PFSK-1 (cell line): ENCODE results near the gene DOCK1.

Experiments used
- FOXP2 ChIP-seq: optimal IDR thresholded peaks from 2 replicates; pipeline ENCODE3; 2011; ENCODE audit warnings: borderline replicate concordance, control low read depth, inconsistent platforms; ENCODE audit not compliant: insufficient read depth; ENCODE audit errors: extremely low read length, extremely low read depth
- POLR2AphosphoS5 ChIP-seq: IDR thresholded peaks from 2 replicates; pipeline ENCODE4 v1.6.1; 2012; ENCODE audit warnings: low read depth, mild to moderate bottlenecking, control low read depth, low read length, moderate library complexity
- REST ChIP-seq, 2 experiments: IDR thresholded peaks; 2 replicates each; pipeline versions ENCODE4 v1.6.1 to v1.8.0; 2011 to 2012; ENCODE audit warnings: low read depth in 2 of 2, low read length in 2 of 2, control low read depth in 1 of 2, inconsistent platforms in 1 of 2, mild to moderate bottlenecking in 1 of 2, moderate library complexity in 1 of 2; ENCODE audit not compliant: insufficient read depth in 1 of 2
- SIN3A ChIP-seq: IDR thresholded peaks from 2 replicates; pipeline ENCODE4 v1.6.1; 2012; ENCODE audit warnings: mild to moderate bottlenecking, low read length, moderate library complexity, borderline replicate concordance; ENCODE audit not compliant: insufficient read depth
- TAF1 ChIP-seq: IDR thresholded peaks from 2 replicates; pipeline ENCODE4 v1.6.1; 2012; ENCODE audit warnings: low read length, control low read depth, borderline replicate concordance; ENCODE audit not compliant: insufficient read depth

The DOCK1 gene

GRCh38 chr10:126926568-126926967 lies 21.3 kb downstream of the DOCK1 start:
- TF ChIP-seq POLR2AphosphoS5 (no peak), SIN3A (no peak), FOXP2 (no peak), REST (IDR thresholded peaks at IDR 0.05; ENCODE audit: insufficient read depth in 1 of 2, low read depth in 2 of 2, low read length in 2 of 2) (no peak), TAF1 (no peak)

GRCh38 chr10:126927799-126928198 lies 22.6 kb downstream of the DOCK1 start:
- TF ChIP-seq REST (IDR thresholded peaks at IDR 0.05; ENCODE audit: insufficient read depth in 1 of 2, low read depth in 2 of 2, low read length in 2 of 2), result no peak
- no peak for TF ChIP-seq TAF1
- no peak for TF ChIP-seq SIN3A
- TF ChIP-seq POLR2AphosphoS5, result no peak
- no peak for TF ChIP-seq FOXP2

- TF ChIP-seq TAF1, result no peak
- no peak for TF ChIP-seq SIN3A
- TF ChIP-seq FOXP2, result no peak
- no peak for TF ChIP-seq REST (IDR thresholded peaks at IDR 0.05; ENCODE audit: insufficient read depth in 1 of 2, low read depth in 2 of 2, low read length in 2 of 2)
- no peak for TF ChIP-seq POLR2AphosphoS5
Observed at GRCh38 chr10:126928274-126928673, 23.0 kb downstream of the DOCK1 start.

- TF ChIP-seq FOXP2 (no peak), REST (IDR thresholded peaks at IDR 0.05; ENCODE audit: insufficient read depth in 1 of 2, low read depth in 2 of 2, low read length in 2 of 2) (no peak), TAF1 (no peak), POLR2AphosphoS5 (no peak), SIN3A (no peak)
Observed at GRCh38 chr10:126929391-126929790, 24.2 kb downstream of the DOCK1 start.
